GM23338 (cell line): ENCODE results near the gene MRNIP. TPM values are rescaled to one million over a fixed set of nuclear protein-coding genes. Genes with fewer than 3 reads are reported as not detected.

ENCODE experiments used
- ATAC-seq: fragments of 200-7000 bp; cut with Tn5 transposase; 3 replicates; pipeline ENCODE4 v1.9.1; 2020
- DNase-seq: peaks from one replicate; pipeline ENCODE4 v3.0.0-alpha.2; 2015; ENCODE audit warnings: low spot score
- H2AFZ ChIP-seq: fragments of 200-600 bp; sonication (generic); 2 replicates; pipeline ENCODE4 v1.8.0; 2016; ENCODE audit warnings: antibody characterized with exemption, mild to moderate bottlenecking, moderate library complexity
- H3F3A ChIP-seq: fragments of 200-600 bp; sonication (generic); replicated peaks from 2 replicates; pipeline ENCODE4 v1.8.0; 2017; ENCODE audit warnings: antibody characterized with exemption, mixed run types, low read depth
- H3K27ac ChIP-seq: fragments of 200-600 bp; sonication (generic); 2 replicates; pipeline ENCODE4 v1.6.1; 2016; ENCODE audit warnings: low read depth
- H3K27me3 ChIP-seq: fragments of 200-600 bp; sonication (generic); 2 replicates; pipeline ENCODE4 v1.8.0; 2016; ENCODE audit warnings: mild to moderate bottlenecking, mixed run types, moderate library complexity; ENCODE audit not compliant: insufficient read depth
- H3K36me3 ChIP-seq: fragments of 200-600 bp; sonication (generic); 2 replicates; pipeline ENCODE4 v1.8.0; 2016; ENCODE audit warnings: mild to moderate bottlenecking; ENCODE audit not compliant: insufficient read depth
- H3K4me1 ChIP-seq: fragments of 200-600 bp; sonication (generic); 2 replicates; pipeline ENCODE4 v1.8.0; 2016; ENCODE audit warnings: mild to moderate bottlenecking, moderate library complexity; ENCODE audit not compliant: insufficient read depth
- H3K4me2 ChIP-seq: fragments of 200-600 bp; sonication (generic); 2 replicates; pipeline ENCODE4 v1.7.1; 2017; ENCODE audit warnings: mixed run types
- H3K4me3 ChIP-seq: fragments of 200-600 bp; sonication (generic); 2 replicates; pipeline ENCODE4 v1.6.1; 2016; ENCODE audit warnings: mixed run types
- H3K79me2 ChIP-seq: fragments of 200-600 bp; sonication (generic); replicated peaks from 2 replicates; pipeline ENCODE4 v1.8.0; 2017; ENCODE audit warnings: mild to moderate bottlenecking; ENCODE audit not compliant: insufficient read depth
- H3K9me2 ChIP-seq: fragments of 200-600 bp; sonication (generic); 2 replicates; pipeline ENCODE4 v1.8.0; 2017; ENCODE audit not compliant: insufficient read depth
- H4K20me1 ChIP-seq: fragments of 200-600 bp; sonication (generic); replicated peaks from 2 replicates; pipeline ENCODE4 v1.8.0; 2017; ENCODE audit warnings: mild to moderate bottlenecking; ENCODE audit not compliant: insufficient read depth
- H3K27ac Mint-ChIP-seq: 2 replicates; pipeline ENCODE4 v1.8.0; 2020; ENCODE audit warnings: inconsistent platforms, mild to moderate bottlenecking, moderate library complexity, mixed read lengths
- H3K27me3 Mint-ChIP-seq: 3 replicates; pipeline ENCODE4 v1.8.0; 2022; ENCODE audit warnings: low read depth, mild to moderate bottlenecking, moderate library complexity, mixed read lengths, inconsistent platforms; ENCODE audit not compliant: insufficient read depth, poor library complexity
- H3K36me3 Mint-ChIP-seq: 3 replicates; pipeline ENCODE4 v1.8.0; 2021; ENCODE audit warnings: low read depth, mild to moderate bottlenecking, inconsistent platforms, moderate library complexity, mixed read lengths
- H3K4me1 Mint-ChIP-seq: 3 replicates; pipeline ENCODE4 v1.8.0; 2020; ENCODE audit warnings: mild to moderate bottlenecking, inconsistent platforms, mixed read lengths
- H3K4me3 Mint-ChIP-seq: 3 replicates; pipeline ENCODE4 v1.8.0; 2021; ENCODE audit warnings: moderate library complexity, mild to moderate bottlenecking, inconsistent platforms, mixed read lengths
- H3K9me3 Mint-ChIP-seq: 3 replicates; pipeline ENCODE4 v1.8.0; 2020; ENCODE audit warnings: moderate library complexity, mild to moderate bottlenecking, inconsistent platforms, mixed read lengths
- CREB1 ChIP-seq: fragments of 250-450 bp; sonication (Bioruptor Pico); IDR thresholded peaks from 2 replicates; pipeline ENCODE4 v1.5.0; 2020; ENCODE audit warnings: low read depth, mild to moderate bottlenecking, moderate library complexity
- EZH2 ChIP-seq: fragments of 200-600 bp; sonication (generic); IDR thresholded peaks from one replicate; pipeline ENCODE4 v1.8.0; 2017; ENCODE audit warnings: antibody characterized with exemption, mild to moderate bottlenecking, low read depth; ENCODE audit not compliant: unreplicated experiment
- EZH2phosphoT487 ChIP-seq: fragments of 200-600 bp; sonication (generic); IDR thresholded peaks from one replicate; pipeline ENCODE4 v1.8.1; 2018; ENCODE audit warnings: antibody characterized with exemption; ENCODE audit not compliant: unreplicated experiment
- JUNB ChIP-seq: IDR thresholded peaks from one replicate; pipeline ENCODE4 v1.6.1; 2016; ENCODE audit warnings: antibody characterized with exemption; ENCODE audit not compliant: unreplicated experiment
- POLR2AphosphoS5 ChIP-seq: IDR thresholded peaks from 2 replicates; pipeline ENCODE4 v1.6.1; 2016; ENCODE audit warnings: antibody characterized with exemption, low read depth
- STAT1 ChIP-seq: IDR thresholded peaks from one replicate; pipeline ENCODE4 v1.6.1; 2016; ENCODE audit warnings: antibody characterized with exemption; ENCODE audit not compliant: unreplicated experiment
- ZNF114 ChIP-seq: fragments of 250-450 bp; sonication (Bioruptor Pico); IDR thresholded peaks from 2 replicates; pipeline ENCODE4 v1.5.0; 2020; ENCODE audit warnings: mild to moderate bottlenecking, moderate library complexity
- ZNF331 ChIP-seq: fragments of 250-450 bp; sonication (Bioruptor Pico); IDR thresholded peaks from 2 replicates; pipeline ENCODE4 v1.5.0; 2020; ENCODE audit warnings: low read depth, mild to moderate bottlenecking, moderate library complexity
- polyA plus RNA-seq: library from polyadenylated mRNA; unstranded; fragments of >200 nt; fragmentation: Nextera tagmentation; extraction: Ambion mirVana; gene quantifications from 2 replicates; pipeline ENCODE4 v1.2.1, GENCODE V29; 2016
- total RNA-seq: library from RNA; depleted of rRNA; stranded (reverse); fragments of >200 nt; shearing (Covaris generic); gene quantifications from 2 replicates; pipeline ENCODE4 v1.2.3, GENCODE V29; 2014
- TF ChIP-seq, protein P1 (sequence below): fragments of 250-450 bp; sonication (Bioruptor Pico); IDR thresholded peaks from 2 replicates; pipeline ENCODE4 v1.5.0; 2020; ENCODE audit warnings: mild to moderate bottlenecking, moderate library complexity
- TF ChIP-seq, protein P2 (sequence below): IDR thresholded peaks from 2 replicates; pipeline ENCODE4 v1.6.1; 2016; ENCODE audit warnings: antibody characterized with exemption
- TF ChIP-seq, protein P3 (sequence below): IDR thresholded peaks from one replicate; pipeline ENCODE4 v1.6.1; 2018; ENCODE audit warnings: antibody characterized with exemption; ENCODE audit not compliant: unreplicated experiment
- TF ChIP-seq, protein P4 (sequence below), 2 experiments: fragments of 200-600 bp in 1 of 2; sonication (generic) in 1 of 2; conservative IDR thresholded peaks; 2 replicates each; pipeline versions ENCODE4 v1.5.1 to v1.6.1; 2016 to 2017; ENCODE audit warnings: antibody characterized with exemption in 2 of 2, low read depth in 2 of 2, mild to moderate bottlenecking in 2 of 2, moderate library complexity in 1 of 2

The MRNIP gene
- total and polyA plus RNA-seq, 2 experiments from 2014 or later = 18.2 to 34.4 TPM

DNA sequence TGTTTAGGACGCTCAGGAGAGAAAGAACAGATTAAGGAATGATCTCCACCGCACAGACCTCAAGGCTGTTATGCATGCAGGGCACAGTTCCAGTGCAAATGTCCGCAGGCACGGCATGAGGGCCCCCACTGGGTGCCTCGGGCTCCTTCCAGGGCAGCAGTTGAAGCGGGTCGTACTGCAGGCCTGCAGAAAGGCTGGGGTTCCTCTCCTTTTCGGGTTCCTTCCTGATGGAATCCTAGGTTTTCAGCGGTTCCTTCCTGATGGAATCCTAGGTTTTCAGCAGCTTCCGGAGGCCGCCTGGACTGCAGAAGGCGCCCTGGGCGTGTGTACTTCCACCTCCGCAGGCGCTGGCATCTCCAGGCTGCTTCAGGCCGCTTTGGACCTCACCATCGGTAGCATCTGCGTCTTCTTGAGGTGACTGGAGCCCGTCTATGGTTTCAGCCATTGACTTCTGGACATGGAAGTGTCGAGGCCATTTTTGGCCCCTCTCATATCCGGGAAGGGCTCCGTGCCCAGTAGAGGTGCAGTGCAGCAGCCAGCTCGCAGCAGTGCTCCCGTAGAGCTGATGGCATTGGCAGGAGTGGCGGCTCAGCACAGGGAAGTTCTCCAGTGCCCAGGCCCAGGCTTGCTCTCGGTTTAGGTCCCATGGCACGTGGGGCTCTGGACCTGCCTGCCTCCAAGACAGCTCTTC, 46.3 kb downstream of the MRNIP start:
- H3K4me3 Mint-ChIP-seq = no peak overlapping the region

More for the DNA sequence above, 46.3 kb downstream of the MRNIP start:
- H3K36me3 Mint-ChIP-seq = peaks cover 32% of the 10 kb centered on the region
- Histone ChIP-seq H3K79me2 (peaks cover 3% of the 10 kb centered on the region; the same call in 1 of the 2 replicates), H3K27me3 (peaks cover 3% of the 10 kb centered on the region; the same call in 1 of the 2 replicates), H2AFZ (no peak overlapping the region), H3K4me1 (peaks cover 13% of the 10 kb centered on the region), H3K4me3 (no peak overlapping the region), H3F3A (peaks cover 19% of the 10 kb centered on the region), H3K27ac (no peak overlapping the region), H3K36me3 (peaks cover 5% of the 10 kb centered on the region; the same call in 1 of the 2 replicates), H4K20me1 (no peaks in the 10 kb centered on the region; the same call in 1 of the 2 replicates), H3K4me2 (no peak overlapping the region), H3K9me2 (no peaks in the 10 kb centered on the region)
- H3K27ac Mint-ChIP-seq = no peak overlapping the region
- H3K4me1 Mint-ChIP-seq = peaks cover 19% of the 10 kb centered on the region
- peaks cover 25% of the 10 kb centered on the region for H3K27me3 Mint-ChIP-seq
- H3K9me3 Mint-ChIP-seq = no peaks in the 10 kb centered on the region
- DNase-seq (no peak), ATAC-seq (no peak)
- no peak for TF ChIP-seq JUNB
- TF ChIP-seq STAT1 = no peak
- TF ChIP-seq, protein P1, sequence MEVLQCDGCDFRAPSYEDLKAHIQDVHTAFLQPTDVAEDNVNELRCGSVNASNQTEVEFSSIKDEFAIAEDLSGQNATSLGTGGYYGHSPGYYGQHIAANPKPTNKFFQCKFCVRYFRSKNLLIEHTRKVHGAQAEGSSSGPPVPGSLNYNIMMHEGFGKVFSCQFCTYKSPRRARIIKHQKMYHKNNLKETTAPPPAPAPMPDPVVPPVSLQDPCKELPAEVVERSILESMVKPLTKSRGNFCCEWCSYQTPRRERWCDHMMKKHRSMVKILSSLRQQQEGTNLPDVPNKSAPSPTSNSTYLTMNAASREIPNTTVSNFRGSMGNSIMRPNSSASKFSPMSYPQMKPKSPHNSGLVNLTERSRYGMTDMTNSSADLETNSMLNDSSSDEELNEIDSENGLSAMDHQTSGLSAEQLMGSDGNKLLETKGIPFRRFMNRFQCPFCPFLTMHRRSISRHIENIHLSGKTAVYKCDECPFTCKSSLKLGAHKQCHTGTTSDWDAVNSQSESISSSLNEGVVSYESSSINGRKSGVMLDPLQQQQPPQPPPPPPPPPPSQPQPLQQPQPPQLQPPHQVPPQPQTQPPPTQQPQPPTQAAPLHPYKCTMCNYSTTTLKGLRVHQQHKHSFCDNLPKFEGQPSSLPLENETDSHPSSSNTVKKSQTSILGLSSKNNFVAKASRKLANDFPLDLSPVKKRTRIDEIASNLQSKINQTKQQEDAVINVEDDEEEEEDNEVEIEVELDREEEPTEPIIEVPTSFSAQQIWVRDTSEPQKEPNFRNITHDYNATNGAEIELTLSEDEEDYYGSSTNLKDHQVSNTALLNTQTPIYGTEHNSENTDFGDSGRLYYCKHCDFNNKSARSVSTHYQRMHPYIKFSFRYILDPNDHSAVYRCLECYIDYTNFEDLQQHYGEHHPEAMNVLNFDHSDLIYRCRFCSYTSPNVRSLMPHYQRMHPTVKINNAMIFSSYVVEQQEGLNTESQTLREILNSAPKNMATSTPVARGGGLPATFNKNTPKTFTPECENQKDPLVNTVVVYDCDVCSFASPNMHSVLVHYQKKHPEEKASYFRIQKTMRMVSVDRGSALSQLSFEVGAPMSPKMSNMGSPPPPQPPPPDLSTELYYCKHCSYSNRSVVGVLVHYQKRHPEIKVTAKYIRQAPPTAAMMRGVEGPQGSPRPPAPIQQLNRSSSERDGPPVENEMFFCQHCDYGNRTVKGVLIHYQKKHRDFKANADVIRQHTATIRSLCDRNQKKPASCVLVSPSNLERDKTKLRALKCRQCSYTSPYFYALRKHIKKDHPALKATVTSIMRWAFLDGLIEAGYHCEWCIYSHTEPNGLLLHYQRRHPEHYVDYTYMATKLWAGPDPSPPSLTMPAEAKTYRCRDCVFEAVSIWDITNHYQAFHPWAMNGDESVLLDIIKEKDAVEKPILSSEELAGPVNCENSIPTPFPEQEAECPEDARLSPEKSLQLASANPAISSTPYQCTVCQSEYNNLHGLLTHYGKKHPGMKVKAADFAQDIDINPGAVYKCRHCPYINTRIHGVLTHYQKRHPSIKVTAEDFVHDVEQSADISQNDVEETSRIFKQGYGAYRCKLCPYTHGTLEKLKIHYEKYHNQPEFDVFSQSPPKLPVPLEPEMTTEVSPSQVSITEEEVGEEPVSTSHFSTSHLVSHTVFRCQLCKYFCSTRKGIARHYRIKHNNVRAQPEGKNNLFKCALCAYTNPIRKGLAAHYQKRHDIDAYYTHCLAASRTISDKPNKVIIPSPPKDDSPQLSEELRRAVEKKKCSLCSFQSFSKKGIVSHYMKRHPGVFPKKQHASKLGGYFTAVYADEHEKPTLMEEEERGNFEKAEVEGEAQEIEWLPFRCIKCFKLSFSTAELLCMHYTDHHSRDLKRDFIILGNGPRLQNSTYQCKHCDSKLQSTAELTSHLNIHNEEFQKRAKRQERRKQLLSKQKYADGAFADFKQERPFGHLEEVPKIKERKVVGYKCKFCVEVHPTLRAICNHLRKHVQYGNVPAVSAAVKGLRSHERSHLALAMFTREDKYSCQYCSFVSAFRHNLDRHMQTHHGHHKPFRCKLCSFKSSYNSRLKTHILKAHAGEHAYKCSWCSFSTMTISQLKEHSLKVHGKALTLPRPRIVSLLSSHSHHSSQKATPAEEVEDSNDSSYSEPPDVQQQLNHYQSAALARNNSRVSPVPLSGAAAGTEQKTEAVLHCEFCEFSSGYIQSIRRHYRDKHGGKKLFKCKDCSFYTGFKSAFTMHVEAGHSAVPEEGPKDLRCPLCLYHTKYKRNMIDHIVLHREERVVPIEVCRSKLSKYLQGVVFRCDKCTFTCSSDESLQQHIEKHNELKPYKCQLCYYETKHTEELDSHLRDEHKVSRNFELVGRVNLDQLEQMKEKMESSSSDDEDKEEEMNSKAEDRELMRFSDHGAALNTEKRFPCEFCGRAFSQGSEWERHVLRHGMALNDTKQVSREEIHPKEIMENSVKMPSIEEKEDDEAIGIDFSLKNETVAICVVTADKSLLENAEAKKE (CRISPR knock-in tag) = no peak
- TF ChIP-seq EZH2 = no peak
- TF ChIP-seq POLR2AphosphoS5 = no peak
- no peak for TF ChIP-seq ZNF114 (CRISPR knock-in tag)
- no peak for TF ChIP-seq CREB1
- TF ChIP-seq, protein P2, sequence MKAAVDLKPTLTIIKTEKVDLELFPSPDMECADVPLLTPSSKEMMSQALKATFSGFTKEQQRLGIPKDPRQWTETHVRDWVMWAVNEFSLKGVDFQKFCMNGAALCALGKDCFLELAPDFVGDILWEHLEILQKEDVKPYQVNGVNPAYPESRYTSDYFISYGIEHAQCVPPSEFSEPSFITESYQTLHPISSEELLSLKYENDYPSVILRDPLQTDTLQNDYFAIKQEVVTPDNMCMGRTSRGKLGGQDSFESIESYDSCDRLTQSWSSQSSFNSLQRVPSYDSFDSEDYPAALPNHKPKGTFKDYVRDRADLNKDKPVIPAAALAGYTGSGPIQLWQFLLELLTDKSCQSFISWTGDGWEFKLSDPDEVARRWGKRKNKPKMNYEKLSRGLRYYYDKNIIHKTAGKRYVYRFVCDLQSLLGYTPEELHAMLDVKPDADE = no peak
- no peak for TF ChIP-seq ZNF331 (CRISPR knock-in tag)
- TF ChIP-seq, protein P3, sequence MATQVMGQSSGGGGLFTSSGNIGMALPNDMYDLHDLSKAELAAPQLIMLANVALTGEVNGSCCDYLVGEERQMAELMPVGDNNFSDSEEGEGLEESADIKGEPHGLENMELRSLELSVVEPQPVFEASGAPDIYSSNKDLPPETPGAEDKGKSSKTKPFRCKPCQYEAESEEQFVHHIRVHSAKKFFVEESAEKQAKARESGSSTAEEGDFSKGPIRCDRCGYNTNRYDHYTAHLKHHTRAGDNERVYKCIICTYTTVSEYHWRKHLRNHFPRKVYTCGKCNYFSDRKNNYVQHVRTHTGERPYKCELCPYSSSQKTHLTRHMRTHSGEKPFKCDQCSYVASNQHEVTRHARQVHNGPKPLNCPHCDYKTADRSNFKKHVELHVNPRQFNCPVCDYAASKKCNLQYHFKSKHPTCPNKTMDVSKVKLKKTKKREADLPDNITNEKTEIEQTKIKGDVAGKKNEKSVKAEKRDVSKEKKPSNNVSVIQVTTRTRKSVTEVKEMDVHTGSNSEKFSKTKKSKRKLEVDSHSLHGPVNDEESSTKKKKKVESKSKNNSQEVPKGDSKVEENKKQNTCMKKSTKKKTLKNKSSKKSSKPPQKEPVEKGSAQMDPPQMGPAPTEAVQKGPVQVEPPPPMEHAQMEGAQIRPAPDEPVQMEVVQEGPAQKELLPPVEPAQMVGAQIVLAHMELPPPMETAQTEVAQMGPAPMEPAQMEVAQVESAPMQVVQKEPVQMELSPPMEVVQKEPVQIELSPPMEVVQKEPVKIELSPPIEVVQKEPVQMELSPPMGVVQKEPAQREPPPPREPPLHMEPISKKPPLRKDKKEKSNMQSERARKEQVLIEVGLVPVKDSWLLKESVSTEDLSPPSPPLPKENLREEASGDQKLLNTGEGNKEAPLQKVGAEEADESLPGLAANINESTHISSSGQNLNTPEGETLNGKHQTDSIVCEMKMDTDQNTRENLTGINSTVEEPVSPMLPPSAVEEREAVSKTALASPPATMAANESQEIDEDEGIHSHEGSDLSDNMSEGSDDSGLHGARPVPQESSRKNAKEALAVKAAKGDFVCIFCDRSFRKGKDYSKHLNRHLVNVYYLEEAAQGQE = no peak
- TF ChIP-seq, protein P4, sequence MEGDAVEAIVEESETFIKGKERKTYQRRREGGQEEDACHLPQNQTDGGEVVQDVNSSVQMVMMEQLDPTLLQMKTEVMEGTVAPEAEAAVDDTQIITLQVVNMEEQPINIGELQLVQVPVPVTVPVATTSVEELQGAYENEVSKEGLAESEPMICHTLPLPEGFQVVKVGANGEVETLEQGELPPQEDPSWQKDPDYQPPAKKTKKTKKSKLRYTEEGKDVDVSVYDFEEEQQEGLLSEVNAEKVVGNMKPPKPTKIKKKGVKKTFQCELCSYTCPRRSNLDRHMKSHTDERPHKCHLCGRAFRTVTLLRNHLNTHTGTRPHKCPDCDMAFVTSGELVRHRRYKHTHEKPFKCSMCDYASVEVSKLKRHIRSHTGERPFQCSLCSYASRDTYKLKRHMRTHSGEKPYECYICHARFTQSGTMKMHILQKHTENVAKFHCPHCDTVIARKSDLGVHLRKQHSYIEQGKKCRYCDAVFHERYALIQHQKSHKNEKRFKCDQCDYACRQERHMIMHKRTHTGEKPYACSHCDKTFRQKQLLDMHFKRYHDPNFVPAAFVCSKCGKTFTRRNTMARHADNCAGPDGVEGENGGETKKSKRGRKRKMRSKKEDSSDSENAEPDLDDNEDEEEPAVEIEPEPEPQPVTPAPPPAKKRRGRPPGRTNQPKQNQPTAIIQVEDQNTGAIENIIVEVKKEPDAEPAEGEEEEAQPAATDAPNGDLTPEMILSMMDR (conservative IDR thresholded peaks at IDR 0.05; ENCODE audit: low read depth in 2 of 2) = no peak
- no peak for TF ChIP-seq EZH2phosphoT487
